ENCODE results near the gene MORN5. TPM values are rescaled to one million over a fixed set of nuclear protein-coding genes. Genes with fewer than 3 reads are reported as not detected.

The MORN5 gene
- total and polyA plus RNA-seq, 2 experiments from 2014 or later = not detected

DNA sequence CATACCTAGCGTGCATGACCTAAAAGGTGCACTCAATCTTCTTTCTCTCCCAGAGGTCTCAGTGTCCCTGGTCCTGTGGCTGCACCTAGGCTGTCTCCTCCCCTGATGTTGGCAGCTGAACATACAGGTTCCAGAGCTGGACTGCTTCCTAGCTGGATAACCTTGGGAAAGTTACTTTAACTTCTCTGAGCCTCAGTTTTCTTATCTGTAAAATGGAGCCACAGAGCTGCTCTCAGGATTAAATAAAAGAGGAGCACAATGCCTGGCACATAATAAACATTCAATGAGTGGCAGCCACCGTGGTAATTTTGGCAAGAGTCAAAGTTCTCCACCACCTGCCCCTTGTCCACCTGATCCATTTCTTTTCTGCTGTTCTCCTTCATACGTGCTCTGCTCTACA, 14.0 kb downstream of the MORN5 start (continued):
- TF ChIP-seq, protein P1, sequence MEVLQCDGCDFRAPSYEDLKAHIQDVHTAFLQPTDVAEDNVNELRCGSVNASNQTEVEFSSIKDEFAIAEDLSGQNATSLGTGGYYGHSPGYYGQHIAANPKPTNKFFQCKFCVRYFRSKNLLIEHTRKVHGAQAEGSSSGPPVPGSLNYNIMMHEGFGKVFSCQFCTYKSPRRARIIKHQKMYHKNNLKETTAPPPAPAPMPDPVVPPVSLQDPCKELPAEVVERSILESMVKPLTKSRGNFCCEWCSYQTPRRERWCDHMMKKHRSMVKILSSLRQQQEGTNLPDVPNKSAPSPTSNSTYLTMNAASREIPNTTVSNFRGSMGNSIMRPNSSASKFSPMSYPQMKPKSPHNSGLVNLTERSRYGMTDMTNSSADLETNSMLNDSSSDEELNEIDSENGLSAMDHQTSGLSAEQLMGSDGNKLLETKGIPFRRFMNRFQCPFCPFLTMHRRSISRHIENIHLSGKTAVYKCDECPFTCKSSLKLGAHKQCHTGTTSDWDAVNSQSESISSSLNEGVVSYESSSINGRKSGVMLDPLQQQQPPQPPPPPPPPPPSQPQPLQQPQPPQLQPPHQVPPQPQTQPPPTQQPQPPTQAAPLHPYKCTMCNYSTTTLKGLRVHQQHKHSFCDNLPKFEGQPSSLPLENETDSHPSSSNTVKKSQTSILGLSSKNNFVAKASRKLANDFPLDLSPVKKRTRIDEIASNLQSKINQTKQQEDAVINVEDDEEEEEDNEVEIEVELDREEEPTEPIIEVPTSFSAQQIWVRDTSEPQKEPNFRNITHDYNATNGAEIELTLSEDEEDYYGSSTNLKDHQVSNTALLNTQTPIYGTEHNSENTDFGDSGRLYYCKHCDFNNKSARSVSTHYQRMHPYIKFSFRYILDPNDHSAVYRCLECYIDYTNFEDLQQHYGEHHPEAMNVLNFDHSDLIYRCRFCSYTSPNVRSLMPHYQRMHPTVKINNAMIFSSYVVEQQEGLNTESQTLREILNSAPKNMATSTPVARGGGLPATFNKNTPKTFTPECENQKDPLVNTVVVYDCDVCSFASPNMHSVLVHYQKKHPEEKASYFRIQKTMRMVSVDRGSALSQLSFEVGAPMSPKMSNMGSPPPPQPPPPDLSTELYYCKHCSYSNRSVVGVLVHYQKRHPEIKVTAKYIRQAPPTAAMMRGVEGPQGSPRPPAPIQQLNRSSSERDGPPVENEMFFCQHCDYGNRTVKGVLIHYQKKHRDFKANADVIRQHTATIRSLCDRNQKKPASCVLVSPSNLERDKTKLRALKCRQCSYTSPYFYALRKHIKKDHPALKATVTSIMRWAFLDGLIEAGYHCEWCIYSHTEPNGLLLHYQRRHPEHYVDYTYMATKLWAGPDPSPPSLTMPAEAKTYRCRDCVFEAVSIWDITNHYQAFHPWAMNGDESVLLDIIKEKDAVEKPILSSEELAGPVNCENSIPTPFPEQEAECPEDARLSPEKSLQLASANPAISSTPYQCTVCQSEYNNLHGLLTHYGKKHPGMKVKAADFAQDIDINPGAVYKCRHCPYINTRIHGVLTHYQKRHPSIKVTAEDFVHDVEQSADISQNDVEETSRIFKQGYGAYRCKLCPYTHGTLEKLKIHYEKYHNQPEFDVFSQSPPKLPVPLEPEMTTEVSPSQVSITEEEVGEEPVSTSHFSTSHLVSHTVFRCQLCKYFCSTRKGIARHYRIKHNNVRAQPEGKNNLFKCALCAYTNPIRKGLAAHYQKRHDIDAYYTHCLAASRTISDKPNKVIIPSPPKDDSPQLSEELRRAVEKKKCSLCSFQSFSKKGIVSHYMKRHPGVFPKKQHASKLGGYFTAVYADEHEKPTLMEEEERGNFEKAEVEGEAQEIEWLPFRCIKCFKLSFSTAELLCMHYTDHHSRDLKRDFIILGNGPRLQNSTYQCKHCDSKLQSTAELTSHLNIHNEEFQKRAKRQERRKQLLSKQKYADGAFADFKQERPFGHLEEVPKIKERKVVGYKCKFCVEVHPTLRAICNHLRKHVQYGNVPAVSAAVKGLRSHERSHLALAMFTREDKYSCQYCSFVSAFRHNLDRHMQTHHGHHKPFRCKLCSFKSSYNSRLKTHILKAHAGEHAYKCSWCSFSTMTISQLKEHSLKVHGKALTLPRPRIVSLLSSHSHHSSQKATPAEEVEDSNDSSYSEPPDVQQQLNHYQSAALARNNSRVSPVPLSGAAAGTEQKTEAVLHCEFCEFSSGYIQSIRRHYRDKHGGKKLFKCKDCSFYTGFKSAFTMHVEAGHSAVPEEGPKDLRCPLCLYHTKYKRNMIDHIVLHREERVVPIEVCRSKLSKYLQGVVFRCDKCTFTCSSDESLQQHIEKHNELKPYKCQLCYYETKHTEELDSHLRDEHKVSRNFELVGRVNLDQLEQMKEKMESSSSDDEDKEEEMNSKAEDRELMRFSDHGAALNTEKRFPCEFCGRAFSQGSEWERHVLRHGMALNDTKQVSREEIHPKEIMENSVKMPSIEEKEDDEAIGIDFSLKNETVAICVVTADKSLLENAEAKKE (CRISPR knock-in tag; IDR thresholded peaks at IDR 0.05) = no peak

DNA sequence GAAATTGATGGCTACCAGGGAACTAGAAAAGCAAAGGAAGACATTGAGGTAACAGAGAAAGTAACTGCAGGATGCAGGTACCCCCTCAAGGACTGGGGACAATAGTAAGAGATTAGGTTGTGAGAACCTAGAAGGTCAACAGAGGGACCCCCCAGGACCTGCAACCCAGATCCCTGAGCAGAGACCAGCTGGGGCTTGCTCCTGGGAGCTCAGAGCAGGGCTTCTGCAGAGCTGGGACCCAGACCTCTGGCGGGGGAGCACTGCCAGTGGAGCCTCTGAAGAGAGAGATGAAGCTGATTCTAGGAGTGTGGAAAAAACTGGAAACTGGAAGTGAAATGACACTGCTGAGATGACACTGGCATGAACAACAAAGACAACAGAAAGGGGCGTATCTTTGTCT, 17.2 kb downstream of the MORN5 start:
- no peaks in the 10 kb centered on the region for H3K79me2 ChIP-seq (replicated peaks; ENCODE audit: insufficient read depth)
- DNase-seq (ENCODE audit: low spot score) (no peak), ATAC-seq (no peak)
- H4K20me1 ChIP-seq (replicated peaks; ENCODE audit: insufficient read depth) = no peaks in the 10 kb centered on the region
- TF ChIP-seq EZH2phosphoT487 (IDR thresholded peaks at IDR 0.05; ENCODE audit: unreplicated experiment) = no peak
- TF ChIP-seq NANOG (IDR thresholded peaks at IDR 0.05; ENCODE audit: borderline replicate concordance) = no peak
- TF ChIP-seq, protein P2, sequence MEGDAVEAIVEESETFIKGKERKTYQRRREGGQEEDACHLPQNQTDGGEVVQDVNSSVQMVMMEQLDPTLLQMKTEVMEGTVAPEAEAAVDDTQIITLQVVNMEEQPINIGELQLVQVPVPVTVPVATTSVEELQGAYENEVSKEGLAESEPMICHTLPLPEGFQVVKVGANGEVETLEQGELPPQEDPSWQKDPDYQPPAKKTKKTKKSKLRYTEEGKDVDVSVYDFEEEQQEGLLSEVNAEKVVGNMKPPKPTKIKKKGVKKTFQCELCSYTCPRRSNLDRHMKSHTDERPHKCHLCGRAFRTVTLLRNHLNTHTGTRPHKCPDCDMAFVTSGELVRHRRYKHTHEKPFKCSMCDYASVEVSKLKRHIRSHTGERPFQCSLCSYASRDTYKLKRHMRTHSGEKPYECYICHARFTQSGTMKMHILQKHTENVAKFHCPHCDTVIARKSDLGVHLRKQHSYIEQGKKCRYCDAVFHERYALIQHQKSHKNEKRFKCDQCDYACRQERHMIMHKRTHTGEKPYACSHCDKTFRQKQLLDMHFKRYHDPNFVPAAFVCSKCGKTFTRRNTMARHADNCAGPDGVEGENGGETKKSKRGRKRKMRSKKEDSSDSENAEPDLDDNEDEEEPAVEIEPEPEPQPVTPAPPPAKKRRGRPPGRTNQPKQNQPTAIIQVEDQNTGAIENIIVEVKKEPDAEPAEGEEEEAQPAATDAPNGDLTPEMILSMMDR (conservative IDR thresholded peaks at IDR 0.05; ENCODE audit: low read depth in 2 of 2) = no peak
- TF ChIP-seq POLR2AphosphoS5 (IDR thresholded peaks at IDR 0.05; ENCODE audit: low read depth) = no peak
- no peak for TF ChIP-seq STAT1 (IDR thresholded peaks at IDR 0.05; ENCODE audit: unreplicated experiment)
- TF ChIP-seq JUNB (IDR thresholded peaks at IDR 0.05; ENCODE audit: unreplicated experiment) = no peak
- TF ChIP-seq ZNF331 (CRISPR knock-in tag; IDR thresholded peaks at IDR 0.05; ENCODE audit: low read depth) = no peak
- no peak for TF ChIP-seq CREB1 (CRISPR knock-in tag; IDR thresholded peaks at IDR 0.05; ENCODE audit: low read depth)
- no peak for TF ChIP-seq ZNF114 (CRISPR knock-in tag; IDR thresholded peaks at IDR 0.05)
- H3K36me3 Mint-ChIP-seq (ENCODE audit: low read depth) = no peaks in the 10 kb centered on the region
- H3K9me2 ChIP-seq (ENCODE audit: insufficient read depth) = no peaks in the 10 kb centered on the region
- H3K27ac Mint-ChIP-seq = no peak overlapping the region; the same call in 1 of the 2 replicates
- H3K9me3 Mint-ChIP-seq = no peaks in the 10 kb centered on the region
- no peak overlapping the region for H3K27ac ChIP-seq (ENCODE audit: low read depth)
- H3K4me3 Mint-ChIP-seq = no peak overlapping the region
- H3K4me2 ChIP-seq = no peak overlapping the region
- H2AFZ ChIP-seq = no peak overlapping the region
- no peaks in the 10 kb centered on the region for H3F3A ChIP-seq (replicated peaks; ENCODE audit: low read depth)
- no peaks in the 10 kb centered on the region for H3K4me1 ChIP-seq (ENCODE audit: insufficient read depth)
- no peak overlapping the region for H3K4me3 ChIP-seq
- H3K27me3 Mint-ChIP-seq (ENCODE audit: insufficient read depth, low read depth, poor library complexity) = peaks cover 2% of the 10 kb centered on the region
- no peaks in the 10 kb centered on the region for H3K27me3 ChIP-seq (ENCODE audit: insufficient read depth)
- H3K4me1 Mint-ChIP-seq = peaks cover 3% of the 10 kb centered on the region; the same call in 1 of the 3 replicates
- H3K36me3 ChIP-seq (ENCODE audit: insufficient read depth) = no peaks in the 10 kb centered on the region
